ENCODE data around the gene RBM43.

DNA sequence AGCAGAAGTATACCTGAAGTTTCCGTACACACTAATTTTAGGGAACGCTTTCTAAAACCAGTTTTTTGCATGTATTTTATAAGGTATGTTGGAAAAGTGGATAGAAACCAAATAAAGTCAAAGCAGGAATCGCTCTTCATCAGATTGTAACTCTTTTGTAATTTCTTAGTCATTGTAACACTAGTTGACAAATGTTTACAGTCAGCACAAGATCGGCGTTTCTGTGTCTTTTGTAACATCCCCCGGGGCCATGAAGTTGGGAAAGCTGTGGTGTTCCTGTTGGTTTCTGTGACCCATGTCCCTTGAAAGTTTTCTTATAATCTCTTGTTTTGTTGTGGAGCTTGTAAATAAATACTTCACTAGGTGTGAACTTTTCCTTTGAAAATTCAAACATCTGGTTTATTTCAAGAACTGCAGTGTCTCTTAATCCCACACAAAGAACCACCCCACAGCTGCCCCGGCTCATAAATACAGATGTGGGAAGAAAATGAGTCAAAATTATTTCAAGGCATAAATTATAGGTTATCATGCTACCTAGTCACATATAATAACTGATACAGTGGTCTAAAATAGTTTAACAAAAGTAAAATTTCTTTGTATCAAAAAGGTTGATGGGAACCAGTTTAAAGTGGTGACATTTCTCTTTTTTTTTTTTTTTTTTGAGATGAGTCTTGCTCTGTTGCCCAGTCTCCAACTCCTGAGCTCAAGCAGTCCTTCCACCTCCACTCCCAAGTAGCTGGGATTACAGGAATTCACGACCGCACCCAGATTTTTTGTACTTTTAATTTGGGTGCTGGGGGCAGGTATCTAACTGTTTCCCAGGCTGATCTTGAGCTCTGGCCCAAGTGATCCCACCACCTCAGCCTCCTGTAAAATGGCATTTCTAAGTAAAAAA lies 28.6 kb upstream of the RBM43 start:
- TF ChIP-seq, protein P1, sequence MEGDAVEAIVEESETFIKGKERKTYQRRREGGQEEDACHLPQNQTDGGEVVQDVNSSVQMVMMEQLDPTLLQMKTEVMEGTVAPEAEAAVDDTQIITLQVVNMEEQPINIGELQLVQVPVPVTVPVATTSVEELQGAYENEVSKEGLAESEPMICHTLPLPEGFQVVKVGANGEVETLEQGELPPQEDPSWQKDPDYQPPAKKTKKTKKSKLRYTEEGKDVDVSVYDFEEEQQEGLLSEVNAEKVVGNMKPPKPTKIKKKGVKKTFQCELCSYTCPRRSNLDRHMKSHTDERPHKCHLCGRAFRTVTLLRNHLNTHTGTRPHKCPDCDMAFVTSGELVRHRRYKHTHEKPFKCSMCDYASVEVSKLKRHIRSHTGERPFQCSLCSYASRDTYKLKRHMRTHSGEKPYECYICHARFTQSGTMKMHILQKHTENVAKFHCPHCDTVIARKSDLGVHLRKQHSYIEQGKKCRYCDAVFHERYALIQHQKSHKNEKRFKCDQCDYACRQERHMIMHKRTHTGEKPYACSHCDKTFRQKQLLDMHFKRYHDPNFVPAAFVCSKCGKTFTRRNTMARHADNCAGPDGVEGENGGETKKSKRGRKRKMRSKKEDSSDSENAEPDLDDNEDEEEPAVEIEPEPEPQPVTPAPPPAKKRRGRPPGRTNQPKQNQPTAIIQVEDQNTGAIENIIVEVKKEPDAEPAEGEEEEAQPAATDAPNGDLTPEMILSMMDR (IDR thresholded peaks at IDR 0.05): no peak
- no peak for TF ChIP-seq POLR2A (IDR thresholded peaks at IDR 0.05)
